ENCODE measurements around the gene C6orf163. TPM values are rescaled to one million over a fixed set of nuclear protein-coding genes. Genes with fewer than 3 reads are reported as not detected.

Gene C6orf163
- total and polyA plus RNA-seq, 2 of the 13 experiments (the other 11 are each of a cell fraction or from before 2014, with no cell fraction given), result 0.62 to 1.8 TPM

GRCh38 chr6:87407901-87408720 lies 63.5 kb downstream of the C6orf163 start, which contains the start of gene CFAP206 (continued):
- no peak for TF ChIP-seq ZBTB40 (IDR thresholded peaks at IDR 0.05)
- no peak for TF ChIP-seq ZBTB40 (CRISPR knock-in tag; IDR thresholded peaks at IDR 0.05)
- no peak for TF ChIP-seq HNRNPL (IDR thresholded peaks at IDR 0.05; ENCODE audit: low read depth, low read length)
- no peak for TF ChIP-seq ZNF562 (CRISPR knock-in tag; IDR thresholded peaks at IDR 0.05; ENCODE audit: borderline replicate concordance)
- TF ChIP-seq ZNF780A (CRISPR knock-in tag; IDR thresholded peaks at IDR 0.05), result no peak
- no peak for TF ChIP-seq CEBPB (IDR thresholded peaks at IDR 0.05; ENCODE audit: borderline replicate concordance, low read depth, low read length)
- TF ChIP-seq ZNF331 (CRISPR knock-in tag; IDR thresholded peaks at IDR 0.05), result 0 out of 2 replicates have a peak, but pooled peaks have one; percentile 15
- no peak for TF ChIP-seq RFXANK (CRISPR knock-in tag; IDR thresholded peaks at IDR 0.05)
- peak; percentile 34 for TF ChIP-seq ZNF281 (CRISPR knock-in tag; IDR thresholded peaks at IDR 0.05; ENCODE audit: borderline replicate concordance)
- 0 out of 2 replicates have a peak, but pooled peaks have one; percentile 29 for TF ChIP-seq PRDM15 (CRISPR knock-in tag; IDR thresholded peaks at IDR 0.05)
- TF ChIP-seq LCORL (IDR thresholded peaks at IDR 0.05), result no peak
- TF ChIP-seq LCORL (CRISPR knock-in tag; IDR thresholded peaks at IDR 0.05), result no peak
- TF ChIP-seq ZFP82 (CRISPR knock-in tag; IDR thresholded peaks at IDR 0.05; ENCODE audit: borderline replicate concordance), result no peak
